ENCODE results near the gene HRK. TPM values are rescaled to one million over a fixed set of nuclear protein-coding genes. Genes with fewer than 3 reads are reported as not detected.

HRK gene
- total RNA-seq, result not detected
- long read RNA-seq, donor 1, result 0 reads
- long read RNA-seq, donor 2, result 0 reads

DNA sequence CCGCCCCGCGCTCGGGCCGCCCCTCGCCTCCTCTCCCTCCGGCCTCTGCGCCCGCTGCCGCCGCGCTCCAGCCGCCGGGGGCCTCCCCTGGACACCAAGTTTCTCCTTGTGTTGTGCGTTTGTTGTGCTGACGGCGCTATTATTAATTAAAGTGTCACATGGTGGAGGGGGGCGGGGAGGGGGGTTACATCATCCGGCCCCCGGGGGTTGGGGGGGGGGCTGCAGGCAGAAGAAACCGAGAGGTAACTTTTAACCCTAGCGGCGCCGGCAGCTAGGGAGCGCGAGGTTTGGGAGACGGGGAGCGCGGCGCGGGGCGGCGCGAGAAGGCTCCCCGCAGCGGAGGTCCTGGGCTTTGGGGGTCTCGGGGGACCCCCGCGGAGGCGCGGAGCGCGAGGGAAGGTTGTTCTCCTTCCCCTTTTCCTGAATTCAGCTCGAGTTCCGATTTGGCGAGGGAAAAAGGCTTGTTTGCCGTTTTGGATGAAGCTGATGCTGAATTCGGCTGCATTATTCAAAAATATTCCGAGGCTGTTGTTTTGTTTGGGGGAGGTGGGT, at the start of gene HRK:
Gene HRK (minus strand): TSS at position 117 of the 552 bp plus-strand sequence. CDS start 134 bp downstream, outside the sequence.
- intact Hi-C loops (cut with DNase I), result loop anchor here in 1 of 2 donors (5.0 kb wide), 1 partner anchor 179 kb away; no protein-coding TSS in a partner anchor
- no peak for DNase-seq (ENCODE audit: low spot score)

DNA sequence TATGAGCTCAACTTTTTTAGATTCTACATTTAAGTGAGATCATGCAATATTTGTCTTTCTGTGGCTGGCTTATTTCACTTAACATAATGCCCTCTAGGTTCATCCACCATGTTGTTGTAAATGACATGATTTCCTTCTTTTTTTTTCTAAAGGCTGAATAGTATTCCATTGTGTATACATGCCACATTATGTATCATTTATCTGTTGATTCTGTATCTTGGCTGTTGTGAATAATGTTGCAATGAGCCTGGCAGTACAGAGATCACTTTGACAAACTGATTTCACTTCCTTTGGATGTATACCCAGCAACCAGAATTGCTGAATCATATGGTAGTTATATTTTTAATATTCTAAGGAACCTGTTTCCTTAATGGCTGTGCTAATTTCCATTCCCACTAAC, 48.6 kb upstream of the HRK start:
- no peak for DNase-seq (ENCODE audit: low spot score)
- intact Hi-C loops (cut with DNase I), result loop anchor here in 1 of 2 donors (5.0 kb wide), 2 partner anchors 658 to 753 kb away; no protein-coding TSS in a partner anchor

DNA sequence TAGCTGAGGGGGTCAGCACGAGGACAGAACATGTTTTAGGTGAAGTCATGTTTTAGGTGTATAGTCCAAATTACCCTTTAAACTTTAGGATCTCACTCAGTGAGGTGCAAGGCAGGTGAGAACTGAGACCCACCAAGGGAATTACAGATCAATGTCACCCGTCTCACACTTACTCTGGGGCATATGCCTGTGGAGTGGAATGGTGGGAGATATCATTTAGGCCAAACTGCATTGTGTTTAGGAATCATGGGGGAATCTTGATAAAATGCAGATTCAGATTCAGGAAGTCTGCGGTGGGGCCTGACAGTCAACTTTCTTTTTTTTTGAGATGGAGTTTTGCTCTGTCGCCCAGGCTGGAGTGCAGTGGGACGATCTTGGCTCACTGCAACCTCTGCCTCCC, 47.3 kb upstream of the HRK start:
- DNase-seq (ENCODE audit: low spot score), result no peak
- intact Hi-C loops (cut with DNase I), result loop anchor here in 1 of 2 donors (5.0 kb wide), 2 partner anchors 656 to 751 kb away; no protein-coding TSS in a partner anchor

DNA sequence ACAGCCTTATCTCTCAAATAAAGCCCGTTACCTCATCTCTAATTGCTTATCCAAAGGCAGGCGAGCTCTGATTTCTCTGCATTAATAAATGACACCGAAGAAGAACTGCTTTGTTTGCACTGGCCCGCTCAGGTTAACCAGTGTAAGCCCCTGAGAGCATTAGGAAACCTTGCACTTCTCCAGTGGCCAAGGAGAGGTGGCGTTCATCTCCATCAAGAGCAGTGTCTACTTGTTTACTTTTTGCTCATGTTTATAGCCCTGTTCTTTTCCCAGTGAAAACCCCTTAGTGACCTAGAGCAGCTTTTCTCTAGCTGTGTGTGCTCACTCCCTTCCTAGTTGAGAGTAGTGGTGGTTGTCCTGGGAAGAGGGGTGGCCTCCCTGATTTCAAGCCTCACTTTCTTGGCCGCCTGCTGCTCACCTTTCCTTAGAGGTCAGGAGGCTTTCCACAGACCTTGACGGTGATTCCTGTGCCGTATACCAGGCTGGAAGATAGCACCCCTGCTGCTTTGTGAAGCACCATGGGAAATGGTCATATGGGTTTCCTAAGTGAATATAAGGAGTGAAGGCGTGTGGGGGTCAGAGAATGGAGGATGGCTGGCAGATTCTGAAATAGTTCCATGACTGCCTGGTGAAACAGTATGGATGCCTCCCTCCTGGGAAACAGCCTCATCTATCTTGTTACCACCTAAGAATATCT, 46.2 kb upstream of the HRK start:
- intact Hi-C loops (cut with DNase I), result loop anchor here in 1 of 2 donors (5.0 kb wide), 2 partner anchors 655 to 750 kb away; no protein-coding TSS in a partner anchor
- DNase-seq (ENCODE audit: low spot score), result no peak

GRCh38 chr12:116926283-116927243, 45.3 kb upstream of the HRK start:
- intact Hi-C loops (cut with DNase I), result loop anchor here in 1 of 2 donors (5.0 kb wide), 2 partner anchors 654 to 749 kb away; no protein-coding TSS in a partner anchor
- no peak for DNase-seq (ENCODE audit: low spot score)

DNA sequence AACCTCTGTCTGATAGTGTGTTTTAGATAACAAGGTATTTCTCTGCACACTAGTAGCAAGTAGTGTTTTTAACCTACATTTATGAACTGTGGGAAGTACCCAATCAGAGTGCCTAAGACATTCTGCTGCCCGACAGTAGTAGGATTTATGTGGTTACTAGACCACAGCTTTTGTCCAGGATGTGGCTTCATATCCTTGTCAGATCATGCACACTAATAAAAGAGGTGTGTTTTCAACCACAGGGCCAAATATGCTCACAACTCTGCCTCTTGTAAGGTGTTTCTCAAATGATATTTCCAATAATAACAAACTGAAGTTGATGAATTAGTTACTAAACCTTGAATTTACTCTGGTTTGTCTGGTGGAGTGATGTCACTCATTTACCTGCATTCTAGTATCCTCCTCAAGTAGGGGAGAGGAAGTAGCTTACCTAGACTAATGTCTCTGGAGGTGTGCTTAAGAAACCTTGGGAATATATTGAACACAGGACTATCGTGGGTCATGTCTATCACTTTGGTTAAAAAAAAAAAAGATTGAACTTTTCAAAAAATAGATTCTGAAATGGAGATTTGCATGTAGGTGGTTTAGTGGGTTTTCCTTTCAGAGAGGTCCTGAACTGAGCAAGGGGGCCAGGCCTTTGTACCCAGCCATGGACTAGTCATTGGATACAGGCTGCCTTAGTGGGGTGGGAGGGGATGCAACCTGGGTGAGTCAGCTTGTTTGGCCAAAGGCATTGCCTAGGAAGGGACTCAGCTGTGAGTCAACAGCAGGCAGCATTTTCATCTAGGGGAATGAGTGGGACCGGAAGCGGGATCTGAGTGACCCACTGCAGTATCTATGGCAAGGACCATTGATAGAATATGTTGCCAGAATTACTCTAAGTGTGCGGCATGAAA, 43.6 kb upstream of the HRK start:
- DNase-seq (ENCODE audit: low spot score), result no peak
- intact Hi-C loops (cut with DNase I), result loop anchor here in 1 of 2 donors (5.0 kb wide), 2 partner anchors 653 to 748 kb away; no protein-coding TSS in a partner anchor

DNA sequence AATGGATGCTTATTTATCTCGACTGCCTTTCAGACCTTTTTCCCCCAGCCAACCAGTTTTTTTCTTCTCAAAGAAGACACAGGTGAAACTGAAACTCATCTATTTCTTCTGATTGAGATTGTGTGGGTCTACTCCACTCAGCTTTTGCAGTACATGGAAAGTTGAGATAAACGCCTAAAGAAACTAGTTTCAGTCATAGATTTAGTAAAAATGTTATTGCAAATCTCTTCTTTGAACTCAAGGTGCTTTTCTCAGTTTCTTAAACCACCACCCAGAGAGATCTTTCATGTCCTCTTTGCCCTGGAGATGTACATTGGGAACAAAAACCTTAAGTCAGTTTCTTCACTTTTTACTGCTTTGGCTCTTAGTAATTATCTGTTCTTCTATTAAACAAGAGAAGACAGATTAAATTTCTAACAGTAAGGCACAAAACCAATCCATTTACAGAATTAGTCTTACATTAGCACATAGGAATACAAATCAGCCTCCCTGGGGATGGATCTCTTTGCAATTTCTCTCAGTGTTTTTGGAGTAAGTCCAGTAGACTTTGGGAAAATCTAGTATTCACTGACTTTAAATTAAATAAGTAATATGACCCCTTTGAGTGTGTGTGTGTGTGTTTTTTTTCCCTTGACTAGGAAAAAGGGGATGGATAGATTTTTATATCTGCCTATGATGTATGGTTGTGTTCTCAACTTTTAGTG, 41.1 kb upstream of the HRK start:
- DNase-seq (ENCODE audit: low spot score), result no peak
- intact Hi-C loops (cut with DNase I), result no loop called here

GRCh38 chr12:116920939-116921338, 39.7 kb upstream of the HRK start:
- intact Hi-C loops (cut with DNase I), result no loop called here
- no peak for DNase-seq (ENCODE audit: low spot score)

DNA sequence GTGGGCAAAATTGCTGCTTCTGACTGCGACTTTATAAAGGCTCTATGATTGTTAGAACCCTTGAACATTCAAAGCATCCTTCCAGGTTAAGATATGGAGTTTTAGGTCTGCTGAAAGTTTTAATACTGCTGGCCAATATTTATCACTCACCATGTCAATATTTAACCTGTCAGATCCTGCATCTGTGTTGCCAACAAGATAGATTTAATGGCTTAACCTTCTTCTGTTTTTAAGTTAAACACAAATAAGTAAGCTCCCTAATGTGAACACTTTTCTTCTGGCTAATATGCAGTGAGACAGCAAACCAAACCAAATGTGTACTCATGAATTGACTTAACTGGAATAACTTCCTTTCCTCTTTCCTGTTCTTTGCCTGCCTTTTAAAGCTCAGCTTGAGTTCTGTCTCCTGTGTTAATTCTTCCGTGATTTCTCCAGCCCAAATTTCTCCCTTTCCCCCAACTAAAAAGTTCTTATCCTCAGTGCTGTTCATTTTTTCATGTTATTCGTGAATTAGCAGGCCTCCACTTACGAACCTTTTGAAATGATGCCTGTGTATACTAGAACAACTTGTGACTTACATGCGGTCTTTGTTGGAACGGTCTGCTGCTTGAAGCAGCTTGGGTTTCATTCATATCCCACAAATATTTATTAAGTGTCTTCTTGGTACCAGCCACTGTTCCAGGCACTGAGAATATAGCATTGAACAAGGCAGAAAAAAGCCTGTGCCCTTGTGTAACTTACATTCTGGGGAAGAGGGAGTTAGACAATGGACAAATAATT, 38.7 kb upstream of the HRK start:
- intact Hi-C loops (cut with DNase I), result no loop called here
- no peak for DNase-seq (ENCODE audit: low spot score)

DNA sequence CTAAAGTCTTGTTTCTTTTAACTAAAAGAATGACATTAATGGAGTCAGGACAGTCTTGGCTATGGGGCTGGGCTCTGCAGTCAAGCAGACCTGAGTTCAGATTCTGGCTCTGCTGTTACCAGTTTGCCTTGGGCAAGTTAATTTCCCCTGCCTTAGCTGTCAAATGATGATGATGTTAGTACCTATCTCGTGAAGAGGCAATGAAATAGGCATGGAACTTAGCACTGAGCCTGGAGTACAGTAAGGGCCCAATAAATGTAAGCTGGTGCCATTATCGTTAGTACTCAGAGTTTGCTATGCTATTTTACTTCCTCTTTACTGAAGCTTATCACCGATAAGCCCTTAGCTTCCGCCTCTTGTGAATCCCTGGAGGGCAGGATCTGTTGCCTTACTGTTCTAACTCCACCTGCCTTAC, 38.0 kb upstream of the HRK start:
- DNase-seq (ENCODE audit: low spot score), result no peak
- intact Hi-C loops (cut with DNase I), result no loop called here

DNA sequence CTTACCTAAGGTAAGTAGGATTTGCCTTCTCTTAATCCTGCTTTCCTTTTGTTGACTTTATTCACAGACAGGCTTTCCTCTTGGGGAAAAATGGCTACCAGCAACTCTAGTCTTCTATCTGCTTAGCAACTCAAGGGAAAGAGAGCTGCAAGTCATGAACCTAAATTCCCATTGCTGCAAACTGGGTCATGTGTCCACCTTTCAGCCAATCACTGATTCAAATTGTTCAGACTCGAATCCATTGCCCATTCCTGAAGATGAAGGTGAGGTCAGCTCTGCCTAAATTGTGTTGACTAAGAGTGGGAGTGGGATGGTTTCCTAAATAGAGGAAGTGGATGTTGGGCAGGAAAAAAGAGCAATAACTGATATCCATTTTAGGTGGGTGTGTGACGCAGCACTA, 37.2 kb upstream of the HRK start:
- intact Hi-C loops (cut with DNase I), result no loop called here
- no peak for DNase-seq (ENCODE audit: low spot score)

DNA sequence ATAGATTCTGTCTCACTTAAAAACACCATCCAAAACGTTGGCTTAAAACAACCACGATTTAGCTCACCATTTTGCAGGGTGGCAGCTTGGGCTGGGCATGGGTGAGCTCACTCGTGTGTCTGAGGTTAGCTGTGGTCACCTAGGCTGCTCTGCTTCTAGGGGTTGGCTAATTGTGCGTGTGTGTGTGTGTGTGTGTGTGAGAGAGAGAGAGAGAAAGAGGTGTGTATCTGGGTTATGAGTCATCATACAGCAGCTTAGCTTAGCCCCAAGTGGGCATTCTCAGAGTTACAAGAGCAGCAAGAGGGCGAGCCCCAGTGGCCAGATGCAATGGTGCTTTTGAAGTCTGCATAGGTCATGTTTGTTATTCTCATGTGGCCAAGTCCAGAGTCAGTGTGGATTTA, 35.5 kb upstream of the HRK start:
- no peak for DNase-seq (ENCODE audit: low spot score)
- intact Hi-C loops (cut with DNase I), result no loop called here

GRCh38 chr12:116916122-116916521, 34.9 kb upstream of the HRK start:
- DNase-seq (ENCODE audit: low spot score), result no peak
- intact Hi-C loops (cut with DNase I), result no loop called here

- DNase-seq (ENCODE audit: low spot score), result no peak
- intact Hi-C loops (cut with DNase I), result no loop called here
These were observed 34.1 kb upstream of the HRK start for GRCh38 chr12:116915326-116915725.

DNA sequence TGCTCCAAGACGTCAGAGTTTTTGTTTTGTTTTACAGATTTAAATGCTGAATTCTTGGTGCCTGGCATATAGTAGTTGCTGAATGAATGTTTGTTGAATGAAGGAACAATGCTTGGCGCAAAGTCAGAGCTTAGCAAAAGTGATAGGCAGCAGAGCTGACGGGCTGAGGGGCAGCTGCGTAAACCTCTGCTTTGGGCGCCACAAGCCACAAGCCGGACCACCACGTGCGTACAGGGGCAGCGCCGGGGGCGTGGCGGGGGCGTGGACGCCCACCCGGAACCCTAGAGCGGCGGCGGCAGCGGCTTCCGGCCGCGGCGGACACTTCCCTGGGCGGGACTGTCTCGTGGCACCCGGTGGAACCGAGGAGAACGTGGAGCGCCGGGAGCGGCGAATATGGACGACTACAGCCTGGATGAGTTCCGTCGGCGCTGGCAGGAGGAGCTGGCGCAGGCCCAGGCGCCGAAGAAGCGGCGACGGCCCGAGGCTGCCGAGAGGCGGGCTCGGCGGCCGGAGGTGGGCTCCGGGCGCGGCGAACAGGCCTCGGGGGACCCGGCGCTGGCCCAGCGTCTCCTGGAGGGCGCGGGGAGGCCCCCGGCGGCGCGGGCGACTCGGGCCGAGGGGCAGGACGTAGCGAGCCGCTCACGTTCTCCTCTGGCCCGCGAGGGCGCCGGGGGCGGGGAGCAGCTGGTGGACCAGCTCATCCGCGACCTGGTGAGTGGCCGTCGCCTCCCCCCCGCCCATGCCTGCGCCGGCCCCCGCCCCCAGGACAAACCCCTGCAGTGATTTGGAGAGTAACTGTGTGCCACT, 29.6 kb upstream of the HRK start, which contains the start of gene FBXW8:
Gene FBXW8 (plus strand): TSS at position 306 of the 807 bp plus-strand sequence. CDS start 88 bp downstream, at position 394.
- peak; percentile 93 for DNase-seq (ENCODE audit: low spot score)
- intact Hi-C loops (cut with DNase I), result no loop called here

DNA sequence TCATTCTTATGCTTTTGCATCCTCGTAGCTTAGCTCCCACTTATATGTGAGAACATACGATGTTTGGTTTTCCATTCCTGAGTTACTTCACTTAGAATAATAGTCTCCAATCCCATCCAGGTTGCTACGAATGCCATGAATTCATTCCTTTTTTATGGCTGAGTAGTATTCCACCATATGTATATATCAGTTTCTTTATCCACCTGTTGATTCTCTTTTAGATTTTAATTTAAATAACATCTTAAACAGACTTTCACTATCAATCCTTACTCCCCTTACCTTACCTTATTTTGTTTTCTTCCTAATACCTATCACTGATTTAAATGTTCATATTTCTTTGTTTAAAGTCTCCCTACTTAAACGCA, 29.0 kb upstream of the HRK start:
- DNase-seq (ENCODE audit: low spot score), result no peak
- intact Hi-C loops (cut with DNase I), result no loop called here

Measured in posterior vena cava (tissue), 2 donors.